LHCN-M2 (cell line): ENCODE measurements around the gene MYEOV. TPM values are rescaled to one million over a fixed set of nuclear protein-coding genes. Genes with fewer than 3 reads are reported as not detected.

ENCODE experiments used
- DNase-seq: peaks from one replicate; pipeline ENCODE4 v3.0.0-alpha.2; 2012; ENCODE audit warnings: low read depth
- polyA plus RNA-seq: library from polyadenylated mRNA; unstranded; fragments of >200 nt; gene quantifications from one replicate; pipeline ENCODE4 v1.2.1, GENCODE V29; 2012; ENCODE audit warnings: missing spikeins
- total RNA-seq: library from RNA; depleted of rRNA; stranded (reverse); fragments of >200 nt; gene quantifications from 2 replicates; pipeline ENCODE4 v1.2.3, GENCODE V29; 2014; rRNA removed

Gene MYEOV
- total RNA-seq = 11.8 and 21.0 TPM in 2 replicates
- 36.9 TPM for polyA plus RNA-seq

GRCh38 chr11:69293819-69294505 is at the start of gene MYEOV:
TSS of gene MYEOV (plus strand) at chr11:69294155. CDS start at chr11:69295355, 1,200 bp downstream.
- peak; percentile 39 for DNase-seq

GRCh38 chr11:69244266-69244665 is 49.7 kb upstream of the MYEOV start:
- no peak for DNase-seq

- DNase-seq = no peak
Measured at GRCh38 chr11:69245041-69245440, 48.9 kb upstream of the MYEOV start.

GRCh38 chr11:69245491-69246345 is 48.2 kb upstream of the MYEOV start:
- no peak for DNase-seq

GRCh38 chr11:69249311-69250185 is 44.4 kb upstream of the MYEOV start:
- DNase-seq = no peak

GRCh38 chr11:69250186-69251056 is 43.5 kb upstream of the MYEOV start:
- DNase-seq = peak; percentile 6

- no peak for DNase-seq
Measured at GRCh38 chr11:69251057-69251393, 42.9 kb upstream of the MYEOV start.

GRCh38 chr11:69251639-69252489 is 42.1 kb upstream of the MYEOV start:
- DNase-seq = no peak

GRCh38 chr11:69252490-69252837 is 41.5 kb upstream of the MYEOV start:
- no peak for DNase-seq

GRCh38 chr11:69253028-69253427 is 40.9 kb upstream of the MYEOV start:
- DNase-seq = peak; percentile 65

- DNase-seq = no peak
Measured at GRCh38 chr11:69257134-69257533, 36.8 kb upstream of the MYEOV start.

- DNase-seq = no peak
Measured at GRCh38 chr11:69257838-69258658, 35.9 kb upstream of the MYEOV start.

- DNase-seq = no peak
Measured at GRCh38 chr11:69259096-69259495, 34.9 kb upstream of the MYEOV start.

- DNase-seq = no peak
Measured at GRCh38 chr11:69260622-69261021, 33.3 kb upstream of the MYEOV start.

- DNase-seq = no peak
Measured at GRCh38 chr11:69261116-69261515, 32.8 kb upstream of the MYEOV start.

GRCh38 chr11:69262918-69263735 is 30.8 kb upstream of the MYEOV start:
- no peak for DNase-seq

GRCh38 chr11:69263736-69264052 is 30.3 kb upstream of the MYEOV start:
- no peak for DNase-seq

- DNase-seq = no peak
Measured at GRCh38 chr11:69264486-69264885, 29.5 kb upstream of the MYEOV start.

- no peak for DNase-seq
Measured at GRCh38 chr11:69265210-69265609, 28.7 kb upstream of the MYEOV start.
